ENCODE measurements around the gene STYK1. TPM values are rescaled to one million over a fixed set of nuclear protein-coding genes. Genes with fewer than 3 reads are reported as not detected.
A peak's percentile ranks its signal among the peaks of the same experiment; 100 is the strongest.

The STYK1 gene
- total RNA-seq, 1 donor from 2014 or later, result 0.68 TPM

GRCh38 chr12:10607885-10608458, 65.9 kb downstream of the STYK1 start:
- peaks cover 4% of the 10 kb centered on the region for H3K4me1 Mint-ChIP-seq (ENCODE audit: unreplicated experiment)
- no peak for DNase-seq (ENCODE audit: extremely low spot score, unreplicated experiment)
- H3K4me3 Mint-ChIP-seq, result no peak overlapping the region
- no peaks in the 10 kb centered on the region for H3K9me3 Mint-ChIP-seq
- peaks cover 46% of the 10 kb centered on the region for H3K36me3 Mint-ChIP-seq
- TF ChIP-seq CTCF (conservative IDR thresholded peaks at IDR 0.05), result peak; percentile 49
- no peak overlapping the region for H3K27ac Mint-ChIP-seq
- no peaks in the 10 kb centered on the region for H3K27me3 Mint-ChIP-seq

- Mint-ChIP-seq H3K27ac (no peak overlapping the region), H3K9me3 (no peaks in the 10 kb centered on the region), H3K27me3 (no peaks in the 10 kb centered on the region), H3K4me1 (ENCODE audit: unreplicated experiment) (no peaks in the 10 kb centered on the region), H3K36me3 (peaks cover 12% of the 10 kb centered on the region), H3K4me3 (no peak overlapping the region)
- TF ChIP-seq CTCF (conservative IDR thresholded peaks at IDR 0.05), result no peak
- no peak for DNase-seq (ENCODE audit: extremely low spot score, unreplicated experiment)
Measured at GRCh38 chr12:10601860-10602259, 72.0 kb downstream of the STYK1 start.

GRCh38 chr12:10600988-10601387, 72.9 kb downstream of the STYK1 start:
- DNase-seq (ENCODE audit: extremely low spot score, unreplicated experiment), result no peak
- Mint-ChIP-seq H3K27ac (no peak overlapping the region), H3K4me1 (ENCODE audit: unreplicated experiment) (no peaks in the 10 kb centered on the region), H3K4me3 (no peak overlapping the region), H3K27me3 (no peaks in the 10 kb centered on the region), H3K9me3 (no peaks in the 10 kb centered on the region), H3K36me3 (peaks cover 11% of the 10 kb centered on the region)
- TF ChIP-seq CTCF (conservative IDR thresholded peaks at IDR 0.05), result no peak

GRCh38 chr12:10595881-10596280, 78.0 kb downstream of the STYK1 start:
- no peak for TF ChIP-seq CTCF (conservative IDR thresholded peaks at IDR 0.05)
- no peak overlapping the region for H3K4me3 Mint-ChIP-seq
- H3K27ac Mint-ChIP-seq, result no peak overlapping the region
- H3K4me1 Mint-ChIP-seq (ENCODE audit: unreplicated experiment), result no peaks in the 10 kb centered on the region
- no peaks in the 10 kb centered on the region for H3K27me3 Mint-ChIP-seq
- peaks cover 18% of the 10 kb centered on the region for H3K36me3 Mint-ChIP-seq
- no peak for DNase-seq (ENCODE audit: extremely low spot score, unreplicated experiment)
- no peaks in the 10 kb centered on the region for H3K9me3 Mint-ChIP-seq

- no peak overlapping the region for H3K27ac Mint-ChIP-seq
- peaks cover 43% of the 10 kb centered on the region for H3K36me3 Mint-ChIP-seq
- H3K27me3 Mint-ChIP-seq, result no peaks in the 10 kb centered on the region
- H3K4me3 Mint-ChIP-seq, result no peak overlapping the region
- no peak for DNase-seq (ENCODE audit: extremely low spot score, unreplicated experiment)
- no peaks in the 10 kb centered on the region for H3K9me3 Mint-ChIP-seq
- no peak for TF ChIP-seq CTCF (conservative IDR thresholded peaks at IDR 0.05)
- no peaks in the 10 kb centered on the region for H3K4me1 Mint-ChIP-seq (ENCODE audit: unreplicated experiment)
Measured at GRCh38 chr12:10590966-10591365, 82.9 kb downstream of the STYK1 start.

GRCh38 chr12:10584415-10584814, 89.4 kb downstream of the STYK1 start:
- Mint-ChIP-seq H3K4me1 (ENCODE audit: unreplicated experiment) (no peaks in the 10 kb centered on the region), H3K36me3 (peaks cover 53% of the 10 kb centered on the region), H3K27me3 (no peaks in the 10 kb centered on the region), H3K9me3 (no peaks in the 10 kb centered on the region), H3K27ac (no peak overlapping the region), H3K4me3 (no peak overlapping the region)
- no peak for DNase-seq (ENCODE audit: extremely low spot score, unreplicated experiment)
- no peak for TF ChIP-seq CTCF (conservative IDR thresholded peaks at IDR 0.05)
